GM19099 (cell line): Measurements from ENCODE around the gene MED15.

Experiments
- POLR2A ChIP-seq: IDR thresholded peaks from 3 replicates; pipeline ENCODE4 v1.6.1; 2011; ENCODE audit warnings: low read depth; ENCODE audit not compliant: insufficient read length; ENCODE audit errors: extremely low read depth

MED15 gene

GRCh38 chr22:20522134-20523004, 15.0 kb downstream of the MED15 start:
- TF ChIP-seq POLR2A = no peak

GRCh38 chr22:20523086-20523983, 15.9 kb downstream of the MED15 start:
- no peak for TF ChIP-seq POLR2A

GRCh38 chr22:20524004-20524481, 16.6 kb downstream of the MED15 start:
- no peak for TF ChIP-seq POLR2A

GRCh38 chr22:20525048-20525447, 17.6 kb downstream of the MED15 start:
- TF ChIP-seq POLR2A = no peak

GRCh38 chr22:20526305-20526627, 18.9 kb downstream of the MED15 start:
- TF ChIP-seq POLR2A = no peak

GRCh38 chr22:20526628-20527355, 19.4 kb downstream of the MED15 start:
- TF ChIP-seq POLR2A = no peak

GRCh38 chr22:20528405-20528978, 21.1 kb downstream of the MED15 start:
- TF ChIP-seq POLR2A = no peak

GRCh38 chr22:20530368-20531153, 23.2 kb downstream of the MED15 start:
- no peak for TF ChIP-seq POLR2A

GRCh38 chr22:20531154-20531403, 23.7 kb downstream of the MED15 start:
- TF ChIP-seq POLR2A = no peak

GRCh38 chr22:20531404-20532201, 24.2 kb downstream of the MED15 start:
- no peak for TF ChIP-seq POLR2A

GRCh38 chr22:20532256-20532993, 25.0 kb downstream of the MED15 start:
- TF ChIP-seq POLR2A = no peak

- no peak for TF ChIP-seq POLR2A
These were observed 25.9 kb downstream of the MED15 start for GRCh38 chr22:20533095-20533878.
